AG08396 (cell line): ENCODE measurements around the gene HPCAL1.

Experiments
- DNase-seq: peaks from one replicate; pipeline ENCODE4 v3.0.0; 2012; ENCODE audit warnings: low spot score, mixed read lengths

The HPCAL1 gene

DNA sequence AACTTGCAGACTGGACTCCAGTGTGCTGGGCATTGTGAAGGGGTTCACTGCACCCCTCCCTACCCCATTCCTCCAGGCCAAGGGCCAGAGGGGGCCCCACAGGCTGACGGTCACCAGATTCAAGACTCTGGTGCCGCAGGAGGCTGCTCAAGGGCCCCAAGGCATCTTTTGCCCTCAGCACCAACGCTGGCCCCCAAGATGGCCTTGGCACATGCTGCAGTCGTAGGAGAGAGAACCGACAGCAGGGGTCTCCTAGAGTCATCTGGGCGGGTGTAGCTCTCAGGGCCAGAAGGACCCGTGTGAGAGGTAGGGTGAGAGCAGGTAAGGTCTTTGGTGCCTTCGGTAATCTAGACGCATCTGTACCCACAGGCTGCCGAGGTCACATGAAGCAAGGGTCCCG, 164.1 kb downstream of the HPCAL1 start:
- no peak for DNase-seq

DNA sequence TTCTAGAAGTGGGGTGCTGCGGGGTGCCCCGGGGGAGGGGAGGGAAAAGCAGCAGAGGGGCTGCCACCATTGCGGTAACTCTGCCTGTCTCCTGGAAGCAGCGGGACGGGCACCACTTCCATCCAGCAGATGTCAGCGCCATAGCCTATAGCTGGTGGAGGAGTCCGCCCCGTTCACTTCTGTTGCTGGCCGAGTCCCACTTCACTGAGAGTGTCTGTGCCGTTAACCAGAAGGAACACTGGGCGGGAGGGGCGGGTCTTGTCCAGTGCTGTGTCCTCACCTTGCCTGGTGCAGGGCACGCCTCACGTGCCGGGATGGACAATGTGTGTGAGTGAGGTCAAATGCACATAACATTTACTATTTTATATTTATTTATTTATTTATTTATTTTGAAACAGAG, 164.7 kb downstream of the HPCAL1 start:
- DNase-seq: no peak

DNA sequence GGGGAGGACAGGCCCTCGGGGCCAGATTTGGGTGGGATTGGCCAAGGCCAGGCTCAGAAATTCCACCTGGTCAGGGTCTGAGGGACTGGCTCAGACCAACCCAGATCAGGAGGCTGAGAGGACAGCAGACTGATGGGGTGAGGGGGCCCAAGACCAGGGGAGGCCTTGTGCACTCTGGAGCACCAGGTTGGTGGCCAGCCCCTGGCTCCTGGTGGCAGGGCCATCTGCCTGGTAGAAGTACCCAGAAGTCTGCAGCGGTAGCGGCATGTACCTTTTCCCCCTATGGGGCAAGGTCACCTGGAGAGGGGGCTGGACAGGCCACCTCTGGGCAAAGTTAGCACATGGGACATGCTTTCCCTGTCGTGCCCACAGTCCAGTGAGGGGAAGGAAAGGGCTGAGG, 166.6 kb downstream of the HPCAL1 start:
- no peak for DNase-seq

DNA sequence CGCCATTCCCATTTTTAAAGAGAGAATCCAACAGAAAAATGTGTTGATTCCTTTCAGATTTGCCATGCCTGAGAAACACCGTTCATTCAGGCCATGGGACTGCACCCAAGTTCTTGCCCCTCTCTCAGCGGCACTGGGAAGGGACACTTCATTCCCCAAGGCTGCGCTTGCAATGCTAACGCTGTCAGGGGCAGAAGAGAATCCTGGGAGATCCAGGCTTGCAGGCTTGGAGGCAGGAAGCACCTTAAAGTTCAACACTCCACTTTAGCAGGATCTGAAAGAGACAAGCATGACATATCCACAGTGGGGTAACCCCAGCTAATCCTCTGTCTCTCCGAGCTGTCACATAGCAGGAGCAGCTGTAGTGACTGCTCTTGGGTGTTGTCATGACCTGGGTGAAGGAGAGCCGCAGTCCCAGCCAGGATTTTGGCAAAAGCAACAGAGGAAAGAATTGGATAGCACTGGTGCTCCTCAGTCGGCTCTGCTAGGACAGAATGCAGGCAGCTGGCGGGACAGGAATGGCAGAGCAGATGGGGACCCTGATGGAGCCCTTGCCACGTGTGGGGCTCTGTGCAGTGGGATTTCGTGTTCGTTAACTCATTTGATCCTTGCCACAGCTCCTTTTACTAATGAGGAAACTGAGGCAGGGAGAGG, 167.4 kb downstream of the HPCAL1 start:
- DNase-seq: no peak

DNA sequence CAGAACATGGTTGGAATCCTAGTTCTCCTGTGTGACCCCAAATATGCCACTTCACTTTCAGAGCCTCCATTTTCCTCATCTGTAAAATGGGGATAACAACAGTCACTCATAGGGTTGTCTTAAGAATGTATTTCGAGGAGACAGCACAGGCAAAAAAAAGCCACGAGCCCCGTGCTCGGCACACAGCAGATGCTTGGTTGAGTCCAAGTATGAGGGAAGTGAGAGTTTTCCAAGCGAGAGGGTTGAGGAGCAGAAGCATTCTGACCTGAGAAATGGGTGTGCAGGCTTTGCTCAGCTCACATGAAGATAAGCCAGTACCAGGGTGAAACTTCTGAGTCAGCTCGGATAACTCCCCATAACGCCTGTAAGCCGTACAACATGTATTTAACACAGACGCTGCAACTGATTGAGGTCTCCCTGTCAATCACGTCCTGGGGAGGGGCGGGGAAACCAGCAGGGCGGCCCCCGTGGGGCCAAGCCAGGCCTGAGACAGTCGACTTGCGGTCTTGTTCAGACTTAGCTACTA, 168.4 kb downstream of the HPCAL1 start:
- DNase-seq: no peak

DNA sequence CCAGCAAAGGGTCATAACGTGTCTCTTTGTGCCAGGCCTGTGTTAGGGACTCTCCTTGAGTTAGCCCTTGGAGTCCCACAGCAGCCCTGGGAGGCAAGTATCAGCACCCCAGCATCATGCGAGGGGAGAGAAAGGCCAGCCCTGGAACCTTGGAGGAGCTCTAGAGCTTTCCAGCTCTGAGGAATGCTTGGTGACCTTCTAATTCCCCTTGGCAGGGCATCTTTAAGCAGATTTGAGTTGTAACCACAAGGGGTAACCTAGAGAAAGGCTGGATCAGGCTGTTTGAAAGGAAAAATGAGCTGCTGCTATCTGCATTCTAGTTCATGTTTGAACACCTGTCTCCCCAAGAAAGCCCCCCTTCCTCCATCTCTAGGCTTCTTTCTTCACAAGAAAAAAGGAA, 169.3 kb downstream of the HPCAL1 start:
- DNase-seq: no peak

DNA sequence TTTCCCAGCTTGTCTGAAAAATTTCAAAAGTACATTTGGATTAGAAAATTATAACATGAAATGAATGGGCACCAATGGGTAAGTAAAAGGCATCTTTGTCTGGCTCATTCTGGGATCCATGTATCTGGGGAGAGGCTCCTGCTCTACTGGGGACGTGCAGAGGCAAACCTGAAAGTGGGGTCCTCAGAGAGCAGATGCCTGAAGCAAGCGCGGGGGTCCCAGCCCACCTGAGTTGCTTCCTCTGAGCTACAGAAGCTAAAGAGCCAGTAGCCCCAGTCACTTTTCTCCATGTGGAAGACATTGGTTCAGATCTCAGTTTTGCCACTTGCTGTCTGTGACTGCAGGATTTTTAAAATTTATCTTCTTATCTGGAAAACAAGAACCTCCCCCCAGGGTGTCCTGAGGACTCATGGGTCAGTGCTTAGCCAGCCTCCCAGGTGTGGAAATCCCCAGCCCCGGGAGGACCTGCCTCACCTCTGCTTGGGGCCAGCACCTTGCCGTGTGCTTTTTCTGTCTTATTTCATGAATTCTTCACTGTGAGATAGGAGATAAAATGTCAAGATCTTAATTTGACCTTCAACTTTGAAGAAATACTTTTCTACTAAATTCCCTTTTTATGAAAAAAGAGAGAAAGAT, 170.5 kb downstream of the HPCAL1 start:
- no peak for DNase-seq

DNA sequence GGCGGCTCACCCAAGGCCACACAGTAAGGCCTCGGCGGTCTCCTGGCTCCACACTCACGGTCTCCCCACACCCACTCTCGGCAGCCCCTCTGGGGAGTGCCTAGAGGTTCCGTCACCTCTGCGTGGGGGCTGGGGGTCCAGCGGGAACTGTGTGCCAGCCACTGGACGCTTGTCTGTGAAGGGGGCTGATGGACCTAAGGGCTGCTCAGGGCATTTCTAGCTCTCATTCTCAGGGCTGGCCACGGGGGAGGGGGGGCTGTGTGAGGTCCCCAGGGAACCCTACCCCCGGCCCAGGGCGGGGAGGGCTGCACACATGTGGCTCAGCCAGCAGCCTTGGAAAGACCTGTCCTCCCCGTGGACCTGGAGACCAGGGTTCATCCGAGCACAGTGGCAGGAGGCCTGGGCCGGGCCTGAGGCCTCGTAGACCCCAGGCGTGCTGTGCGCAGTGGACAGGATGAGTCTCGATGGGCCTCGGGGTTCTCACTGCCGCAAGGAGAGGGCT, 172.6 kb downstream of the HPCAL1 start:
- no peak for DNase-seq

DNA sequence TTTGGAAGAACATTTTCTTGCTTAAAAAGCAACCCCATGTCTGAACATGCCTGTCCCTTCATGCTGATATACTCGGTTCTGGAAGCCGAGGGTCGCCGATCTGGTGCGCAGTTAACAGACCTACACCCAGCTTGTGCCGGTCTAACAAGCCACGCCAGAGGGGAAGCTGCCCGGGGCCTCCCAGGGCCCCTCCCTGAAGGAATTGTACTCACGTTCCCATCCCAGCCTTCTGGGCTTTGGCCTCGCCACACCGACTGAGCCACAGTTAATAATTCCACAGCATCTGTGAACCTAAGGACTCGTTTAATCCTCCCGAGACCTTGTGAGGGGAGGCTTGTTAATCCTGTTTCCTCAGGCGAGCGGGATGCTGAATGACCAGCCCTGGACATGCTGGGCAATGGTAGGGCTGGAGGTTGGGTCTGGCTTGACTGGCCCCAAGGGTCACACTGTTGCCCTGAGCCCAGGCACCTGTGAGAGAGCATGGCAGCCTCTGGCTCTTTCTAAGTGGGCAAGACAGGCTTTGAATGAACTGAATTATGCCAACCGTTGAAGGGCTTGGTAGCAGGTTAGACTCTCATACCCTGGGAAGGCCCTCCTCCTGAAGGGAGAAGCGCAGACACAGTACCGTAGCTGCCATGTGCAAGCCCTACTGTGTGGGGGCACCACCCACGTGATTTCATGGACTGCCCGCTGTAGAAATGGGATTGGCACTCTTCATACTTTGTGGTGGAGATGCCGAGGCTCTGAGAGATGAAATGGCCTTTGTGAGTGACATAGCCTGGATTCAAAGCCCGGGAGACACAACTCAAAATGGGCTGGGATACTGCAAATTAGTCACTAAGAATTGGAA, 173.3 kb downstream of the HPCAL1 start:
- DNase-seq: no peak

DNA sequence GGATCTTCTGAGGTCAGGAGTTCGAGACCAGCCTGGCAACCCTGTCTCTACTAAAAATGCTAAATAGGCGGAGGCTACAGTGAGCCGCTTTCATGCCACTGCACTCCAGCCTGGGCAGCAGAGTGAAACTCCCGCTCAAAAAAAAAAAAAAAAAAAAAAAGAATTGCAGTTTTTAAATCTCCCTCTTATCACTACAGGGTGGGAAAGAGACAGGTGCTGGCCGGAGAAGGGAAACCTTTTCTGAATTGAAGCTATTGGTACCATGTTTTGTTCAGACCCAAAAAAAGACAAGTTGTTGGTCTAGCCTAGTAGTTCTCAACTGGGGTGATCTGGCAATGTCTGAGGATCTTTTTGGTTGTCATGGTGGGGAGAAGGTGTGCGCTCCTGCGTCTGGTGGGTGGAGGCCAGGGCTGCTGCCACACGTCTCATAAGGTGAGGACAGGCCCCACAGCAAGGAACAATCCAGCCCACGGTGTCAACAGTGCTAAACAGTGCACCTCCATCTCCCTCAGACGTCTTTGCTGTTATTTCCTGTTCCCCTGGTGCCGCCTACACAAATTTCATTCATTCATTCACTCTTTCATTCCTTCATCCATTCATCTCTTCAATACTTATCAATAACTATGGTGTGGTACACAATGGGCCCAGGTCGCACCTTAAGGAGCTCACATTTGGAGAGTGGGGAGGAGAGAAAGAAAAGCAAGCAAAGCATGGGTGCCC, 174.2 kb downstream of the HPCAL1 start:
- DNase-seq: no peak
